Neural cell (in vitro differentiated cells): ENCODE data around the gene MRTFA. TPM values are rescaled to one million over a fixed set of nuclear protein-coding genes. Genes with fewer than 3 reads are reported as not detected.

Source experiments
- H2AFZ ChIP-seq: fragments of 200-600, 300-800 bp; sonication (generic), shearing (Covaris generic); 2 replicates; pipeline ENCODE4 v1.6.0; 2014; ENCODE audit warnings: low read depth, mild to moderate bottlenecking, antibody characterized with exemption, low read length, moderate library complexity
- H3F3A ChIP-seq: fragments of 200-600 bp; shearing (Covaris generic); 2 replicates; pipeline ENCODE4 v1.6.1; 2016; ENCODE audit warnings: mild to moderate bottlenecking, moderate library complexity, mixed read lengths, antibody characterized with exemption, low read length; ENCODE audit not compliant: insufficient read depth, poor library complexity, severe bottlenecking
- H3K27ac ChIP-seq: fragments of 200-600, 300-800 bp; sonication (generic), shearing (Covaris generic); 2 replicates; pipeline ENCODE4 v1.5.1; 2014; ENCODE audit warnings: mild to moderate bottlenecking, low read length, moderate library complexity
- H3K27me3 ChIP-seq: fragments of 300-800, 200-600 bp; sonication (generic), shearing (Covaris generic); 2 replicates; pipeline ENCODE4 v1.6.0; 2014; ENCODE audit warnings: mild to moderate bottlenecking, low read depth, low read length, moderate library complexity; ENCODE audit not compliant: insufficient read depth
- H3K36me3 ChIP-seq: fragments of 300-800, 200-600 bp; sonication (generic), shearing (Covaris generic); 2 replicates; pipeline ENCODE4 v1.5.1; 2014; ENCODE audit warnings: mild to moderate bottlenecking, antibody characterized with exemption, low read length, moderate library complexity; ENCODE audit not compliant: insufficient read depth
- H3K4me2 ChIP-seq: fragments of 300-800, 200-600 bp; sonication (generic), shearing (Covaris generic); 2 replicates; pipeline ENCODE4 v1.6.0; 2014; ENCODE audit warnings: mild to moderate bottlenecking, low read length
- H3K4me3 ChIP-seq: fragments of 300-800, 200-600 bp; sonication (generic), shearing (Covaris generic); 2 replicates; pipeline ENCODE4 v1.5.1; 2014; ENCODE audit warnings: mild to moderate bottlenecking, low read length, moderate library complexity
- H3K79me2 ChIP-seq: fragments of 200-600 bp; shearing (Covaris generic); replicated peaks from 2 replicates; pipeline ENCODE4 v1.6.0; 2014; ENCODE audit warnings: mild to moderate bottlenecking, low read length, moderate library complexity; ENCODE audit not compliant: insufficient read depth
- H3K9ac ChIP-seq: fragments of 300-800, 200-600 bp; sonication (generic), shearing (Covaris generic); 2 replicates; pipeline ENCODE4 v1.6.1; 2016; ENCODE audit warnings: mild to moderate bottlenecking, low read length, mixed read lengths
- H3K9me2 ChIP-seq: fragments of 200-600 bp; shearing (Covaris generic); 2 replicates; pipeline ENCODE4 v1.6.1; 2016; ENCODE audit warnings: mild to moderate bottlenecking, low read length, mixed read lengths; ENCODE audit not compliant: insufficient read depth
- H3K9me3 ChIP-seq: fragments of 200-600, 300-800 bp; sonication (generic), shearing (Covaris generic); 2 replicates; pipeline ENCODE4 v1.6.1; 2016; ENCODE audit warnings: mild to moderate bottlenecking, mixed run types, low read length, moderate library complexity, mixed read lengths
- H4K20me1 ChIP-seq: fragments of 200-600 bp; shearing (Covaris generic); 2 replicates; pipeline ENCODE4 v1.6.1; 2016; ENCODE audit warnings: mild to moderate bottlenecking, mixed run types; ENCODE audit not compliant: insufficient read depth
- EP300 ChIP-seq: fragments of 450-650 bp; conservative IDR thresholded peaks from 2 replicates; pipeline ENCODE4 v1.6.1; 2014; ENCODE audit warnings: antibody characterized with exemption, mild to moderate bottlenecking, moderate library complexity; ENCODE audit not compliant: poor library complexity, severe bottlenecking
- EZH2 ChIP-seq: fragments of 200-600, 300-800 bp; shearing (Covaris generic), sonication (generic); IDR thresholded peaks from 2 replicates; pipeline ENCODE4 v1.6.1; 2014; ENCODE audit warnings: antibody characterized with exemption, low read length, borderline replicate concordance, mild to moderate bottlenecking; ENCODE audit not compliant: insufficient read depth, poor library complexity, severe bottlenecking
- MXI1 ChIP-seq: fragments of 450-650 bp; conservative IDR thresholded peaks from 2 replicates; pipeline ENCODE4 v1.6.1; 2014; ENCODE audit warnings: antibody characterized with exemption, mild to moderate bottlenecking; ENCODE audit not compliant: poor library complexity, severe bottlenecking
- POLR2AphosphoS5 ChIP-seq: IDR thresholded peaks from 2 replicates; pipeline ENCODE4 v1.6.1; 2012
- RAD21 ChIP-seq: fragments of 450-650 bp; conservative IDR thresholded peaks from 2 replicates; pipeline ENCODE4 v1.6.1; 2014; ENCODE audit warnings: antibody characterized with exemption, mild to moderate bottlenecking, moderate library complexity
- SMC3 ChIP-seq: fragments of 450-650 bp; conservative IDR thresholded peaks from 2 replicates; pipeline ENCODE4 v1.6.1; 2014; ENCODE audit warnings: antibody characterized with exemption, mild to moderate bottlenecking, moderate library complexity; ENCODE audit not compliant: poor library complexity
- TAF1 ChIP-seq: IDR thresholded peaks from 2 replicates; pipeline ENCODE4 v1.6.1; 2012; ENCODE audit warnings: low read depth
- polyA plus RNA-seq: library from polyadenylated mRNA; depleted of rRNA; stranded (reverse); fragments of >200 nt; gene quantifications from 2 replicates; pipeline ENCODE4 v1.2.3, GENCODE V29; 2014
- TF ChIP-seq, protein P1 (sequence below): fragments of 450-650 bp; IDR thresholded peaks from 2 replicates; pipeline ENCODE4 v1.5.1; 2014; ENCODE audit warnings: antibody characterized with exemption, mild to moderate bottlenecking, moderate library complexity; ENCODE audit not compliant: poor library complexity, severe bottlenecking
- TF ChIP-seq, protein P2 (sequence below): IDR thresholded peaks from 2 replicates; pipeline ENCODE4 v1.6.1; 2012; ENCODE audit warnings: borderline replicate concordance

Gene MRTFA
- polyA plus RNA-seq, 1 donor from 2014 or later: 19.3 TPM

- TF ChIP-seq SMC3 (no peak), MXI1 (no peak), POLR2AphosphoS5 (no peak), RAD21 (no peak), EP300 (no peak), TAF1 (no peak), EZH2 (no peak)
- TF ChIP-seq, protein P1, sequence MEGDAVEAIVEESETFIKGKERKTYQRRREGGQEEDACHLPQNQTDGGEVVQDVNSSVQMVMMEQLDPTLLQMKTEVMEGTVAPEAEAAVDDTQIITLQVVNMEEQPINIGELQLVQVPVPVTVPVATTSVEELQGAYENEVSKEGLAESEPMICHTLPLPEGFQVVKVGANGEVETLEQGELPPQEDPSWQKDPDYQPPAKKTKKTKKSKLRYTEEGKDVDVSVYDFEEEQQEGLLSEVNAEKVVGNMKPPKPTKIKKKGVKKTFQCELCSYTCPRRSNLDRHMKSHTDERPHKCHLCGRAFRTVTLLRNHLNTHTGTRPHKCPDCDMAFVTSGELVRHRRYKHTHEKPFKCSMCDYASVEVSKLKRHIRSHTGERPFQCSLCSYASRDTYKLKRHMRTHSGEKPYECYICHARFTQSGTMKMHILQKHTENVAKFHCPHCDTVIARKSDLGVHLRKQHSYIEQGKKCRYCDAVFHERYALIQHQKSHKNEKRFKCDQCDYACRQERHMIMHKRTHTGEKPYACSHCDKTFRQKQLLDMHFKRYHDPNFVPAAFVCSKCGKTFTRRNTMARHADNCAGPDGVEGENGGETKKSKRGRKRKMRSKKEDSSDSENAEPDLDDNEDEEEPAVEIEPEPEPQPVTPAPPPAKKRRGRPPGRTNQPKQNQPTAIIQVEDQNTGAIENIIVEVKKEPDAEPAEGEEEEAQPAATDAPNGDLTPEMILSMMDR: no peak
- TF ChIP-seq, protein P2, sequence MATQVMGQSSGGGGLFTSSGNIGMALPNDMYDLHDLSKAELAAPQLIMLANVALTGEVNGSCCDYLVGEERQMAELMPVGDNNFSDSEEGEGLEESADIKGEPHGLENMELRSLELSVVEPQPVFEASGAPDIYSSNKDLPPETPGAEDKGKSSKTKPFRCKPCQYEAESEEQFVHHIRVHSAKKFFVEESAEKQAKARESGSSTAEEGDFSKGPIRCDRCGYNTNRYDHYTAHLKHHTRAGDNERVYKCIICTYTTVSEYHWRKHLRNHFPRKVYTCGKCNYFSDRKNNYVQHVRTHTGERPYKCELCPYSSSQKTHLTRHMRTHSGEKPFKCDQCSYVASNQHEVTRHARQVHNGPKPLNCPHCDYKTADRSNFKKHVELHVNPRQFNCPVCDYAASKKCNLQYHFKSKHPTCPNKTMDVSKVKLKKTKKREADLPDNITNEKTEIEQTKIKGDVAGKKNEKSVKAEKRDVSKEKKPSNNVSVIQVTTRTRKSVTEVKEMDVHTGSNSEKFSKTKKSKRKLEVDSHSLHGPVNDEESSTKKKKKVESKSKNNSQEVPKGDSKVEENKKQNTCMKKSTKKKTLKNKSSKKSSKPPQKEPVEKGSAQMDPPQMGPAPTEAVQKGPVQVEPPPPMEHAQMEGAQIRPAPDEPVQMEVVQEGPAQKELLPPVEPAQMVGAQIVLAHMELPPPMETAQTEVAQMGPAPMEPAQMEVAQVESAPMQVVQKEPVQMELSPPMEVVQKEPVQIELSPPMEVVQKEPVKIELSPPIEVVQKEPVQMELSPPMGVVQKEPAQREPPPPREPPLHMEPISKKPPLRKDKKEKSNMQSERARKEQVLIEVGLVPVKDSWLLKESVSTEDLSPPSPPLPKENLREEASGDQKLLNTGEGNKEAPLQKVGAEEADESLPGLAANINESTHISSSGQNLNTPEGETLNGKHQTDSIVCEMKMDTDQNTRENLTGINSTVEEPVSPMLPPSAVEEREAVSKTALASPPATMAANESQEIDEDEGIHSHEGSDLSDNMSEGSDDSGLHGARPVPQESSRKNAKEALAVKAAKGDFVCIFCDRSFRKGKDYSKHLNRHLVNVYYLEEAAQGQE: no peak
- H4K20me1 ChIP-seq: no peaks in the 10 kb centered on the region
- no peaks in the 10 kb centered on the region for H3K36me3 ChIP-seq
- no peak overlapping the region for H3K9ac ChIP-seq
- no peak overlapping the region for H3K4me3 ChIP-seq
- H2AFZ ChIP-seq: no peak overlapping the region
- no peak overlapping the region for H3K4me2 ChIP-seq
- no peaks in the 10 kb centered on the region for H3K9me3 ChIP-seq
- H3K9me2 ChIP-seq: no peaks in the 10 kb centered on the region
- no peaks in the 10 kb centered on the region for H3K27me3 ChIP-seq
- no peaks in the 10 kb centered on the region for H3K79me2 ChIP-seq
- no peaks in the 10 kb centered on the region for H3F3A ChIP-seq
- H3K27ac ChIP-seq: no peak overlapping the region
Observed at GRCh38 chr22:40392618-40393017, 243.9 kb downstream of the MRTFA start.

GRCh38 chr22:40391417-40391816 lies 245.1 kb downstream of the MRTFA start:
- TF ChIP-seq POLR2AphosphoS5: no peak
- TF ChIP-seq EP300: no peak
- TF ChIP-seq, protein P2: no peak
- no peak for TF ChIP-seq EZH2
- TF ChIP-seq, protein P1: no peak
- no peak for TF ChIP-seq SMC3
- no peak for TF ChIP-seq TAF1
- TF ChIP-seq RAD21: no peak
- TF ChIP-seq MXI1: no peak
- Histone ChIP-seq H3K9me2 (no peaks in the 10 kb centered on the region), H3K9ac (no peak overlapping the region), H3K27ac (no peak overlapping the region), H4K20me1 (no peaks in the 10 kb centered on the region), H3K27me3 (no peaks in the 10 kb centered on the region), H3K4me2 (no peak overlapping the region), H3K36me3 (no peaks in the 10 kb centered on the region), H3F3A (no peaks in the 10 kb centered on the region), H2AFZ (no peak overlapping the region), H3K4me3 (no peak overlapping the region), H3K9me3 (no peaks in the 10 kb centered on the region), H3K79me2 (no peaks in the 10 kb centered on the region)
